ENCODE results near the gene RESF1. TPM values are rescaled to one million over a fixed set of nuclear protein-coding genes. Genes with fewer than 3 reads are reported as not detected.

Gene RESF1
- total RNA-seq, 3 donors from 2014 or later: 41.5 to 47.3 (median 46.8) TPM

DNA sequence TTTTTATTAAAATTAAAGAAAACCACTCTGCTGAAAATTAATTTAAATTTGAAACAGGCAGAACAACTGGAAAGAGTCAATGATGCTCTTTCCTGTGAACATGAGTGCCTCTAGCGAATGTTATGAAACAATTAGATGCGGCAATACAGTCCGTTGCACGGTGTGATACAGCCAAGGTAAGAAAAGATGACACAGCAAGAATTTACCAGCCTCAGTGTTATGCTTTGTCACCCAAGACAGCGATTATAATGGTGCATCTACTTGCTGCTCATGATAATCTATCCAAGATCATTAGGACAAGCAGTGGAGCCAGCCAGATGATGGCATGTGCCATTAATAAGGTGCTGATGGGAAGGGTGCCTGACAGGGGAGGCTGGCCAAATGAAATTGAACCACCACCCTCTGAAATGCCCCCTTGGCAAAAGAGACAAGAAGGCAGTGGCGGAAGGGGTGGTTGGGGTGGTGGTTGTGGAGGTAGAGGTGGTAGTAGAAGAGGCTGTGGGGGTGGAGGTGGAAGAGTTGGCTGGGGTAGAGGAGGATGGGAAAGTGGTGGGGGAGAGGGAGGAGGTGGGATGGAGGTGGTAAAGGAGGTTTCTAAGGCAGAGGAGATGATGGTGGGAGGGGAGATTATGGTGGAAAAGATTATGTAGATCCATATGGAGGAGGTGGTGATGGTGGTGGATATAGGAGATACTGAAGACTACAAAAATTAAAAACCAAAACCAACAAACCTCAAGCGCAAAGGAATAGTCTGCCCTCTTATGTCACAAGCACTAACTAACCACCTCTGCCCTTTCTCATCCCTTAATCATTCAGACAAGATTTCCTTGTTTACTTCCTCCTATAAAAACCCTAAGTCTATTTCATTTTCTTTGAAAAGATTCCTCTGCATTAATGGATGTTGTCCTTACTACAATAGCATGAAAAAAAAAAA lies 4.0 kb upstream of the RESF1 start:
- TF ChIP-seq, protein P1, sequence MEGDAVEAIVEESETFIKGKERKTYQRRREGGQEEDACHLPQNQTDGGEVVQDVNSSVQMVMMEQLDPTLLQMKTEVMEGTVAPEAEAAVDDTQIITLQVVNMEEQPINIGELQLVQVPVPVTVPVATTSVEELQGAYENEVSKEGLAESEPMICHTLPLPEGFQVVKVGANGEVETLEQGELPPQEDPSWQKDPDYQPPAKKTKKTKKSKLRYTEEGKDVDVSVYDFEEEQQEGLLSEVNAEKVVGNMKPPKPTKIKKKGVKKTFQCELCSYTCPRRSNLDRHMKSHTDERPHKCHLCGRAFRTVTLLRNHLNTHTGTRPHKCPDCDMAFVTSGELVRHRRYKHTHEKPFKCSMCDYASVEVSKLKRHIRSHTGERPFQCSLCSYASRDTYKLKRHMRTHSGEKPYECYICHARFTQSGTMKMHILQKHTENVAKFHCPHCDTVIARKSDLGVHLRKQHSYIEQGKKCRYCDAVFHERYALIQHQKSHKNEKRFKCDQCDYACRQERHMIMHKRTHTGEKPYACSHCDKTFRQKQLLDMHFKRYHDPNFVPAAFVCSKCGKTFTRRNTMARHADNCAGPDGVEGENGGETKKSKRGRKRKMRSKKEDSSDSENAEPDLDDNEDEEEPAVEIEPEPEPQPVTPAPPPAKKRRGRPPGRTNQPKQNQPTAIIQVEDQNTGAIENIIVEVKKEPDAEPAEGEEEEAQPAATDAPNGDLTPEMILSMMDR (IDR thresholded peaks at IDR 0.05): no peak
- no peak for ATAC-seq
- Histone ChIP-seq H3K9me3 (no peaks in the 10 kb centered on the region), H3K36me3 (ENCODE audit: low read depth) (no peaks in the 10 kb centered on the region), H3K4me3 (no peak overlapping the region), H3K4me1 (ENCODE audit: low read depth) (peaks cover 7% of the 10 kb centered on the region)
- DNase-seq: no peak
- intact Hi-C loops (cut with DNase I, micrococcal nuclease): no loop called here

DNA sequence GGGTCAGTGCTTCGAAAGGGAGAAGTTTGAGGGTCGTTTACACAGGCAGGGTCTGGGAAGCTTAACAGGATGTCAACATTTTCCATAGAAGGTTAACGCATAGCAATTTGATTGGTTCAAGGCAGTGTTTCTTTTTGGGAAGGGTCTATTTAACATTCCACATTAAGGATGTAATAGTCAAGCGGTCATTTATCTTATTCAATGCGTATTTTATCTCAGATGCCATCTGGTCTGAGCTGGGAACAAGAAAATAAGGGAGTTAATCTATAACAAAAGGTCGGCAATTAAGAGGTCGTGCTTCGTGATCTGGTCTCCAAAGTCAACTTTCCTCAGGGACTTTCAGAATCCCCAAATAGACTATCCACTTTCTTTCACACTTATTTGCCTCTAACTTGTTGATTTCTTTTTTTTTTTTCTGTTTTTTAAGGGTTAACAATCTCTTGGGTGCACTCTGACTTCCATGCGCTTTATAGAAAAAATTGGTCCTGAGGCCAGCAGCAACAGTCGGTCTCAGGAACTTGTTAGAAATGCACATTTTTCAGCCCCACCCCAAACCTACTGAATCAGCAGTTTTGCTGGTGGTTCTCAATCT lies 550 bp upstream of the RESF1 start:
- Histone ChIP-seq H3K36me3 (ENCODE audit: low read depth) (no peaks in the 10 kb centered on the region), H3K4me1 (ENCODE audit: low read depth) (peaks cover 23% of the 10 kb centered on the region), H3K4me3 (peak overlapping the region; percentile 35), H3K9me3 (no peaks in the 10 kb centered on the region)
- intact Hi-C loops (cut with DNase I, micrococcal nuclease): no loop called here
- DNase-seq (no peak), ATAC-seq (no peak)
- TF ChIP-seq, protein P1 (IDR thresholded peaks at IDR 0.05): no peak

DNA sequence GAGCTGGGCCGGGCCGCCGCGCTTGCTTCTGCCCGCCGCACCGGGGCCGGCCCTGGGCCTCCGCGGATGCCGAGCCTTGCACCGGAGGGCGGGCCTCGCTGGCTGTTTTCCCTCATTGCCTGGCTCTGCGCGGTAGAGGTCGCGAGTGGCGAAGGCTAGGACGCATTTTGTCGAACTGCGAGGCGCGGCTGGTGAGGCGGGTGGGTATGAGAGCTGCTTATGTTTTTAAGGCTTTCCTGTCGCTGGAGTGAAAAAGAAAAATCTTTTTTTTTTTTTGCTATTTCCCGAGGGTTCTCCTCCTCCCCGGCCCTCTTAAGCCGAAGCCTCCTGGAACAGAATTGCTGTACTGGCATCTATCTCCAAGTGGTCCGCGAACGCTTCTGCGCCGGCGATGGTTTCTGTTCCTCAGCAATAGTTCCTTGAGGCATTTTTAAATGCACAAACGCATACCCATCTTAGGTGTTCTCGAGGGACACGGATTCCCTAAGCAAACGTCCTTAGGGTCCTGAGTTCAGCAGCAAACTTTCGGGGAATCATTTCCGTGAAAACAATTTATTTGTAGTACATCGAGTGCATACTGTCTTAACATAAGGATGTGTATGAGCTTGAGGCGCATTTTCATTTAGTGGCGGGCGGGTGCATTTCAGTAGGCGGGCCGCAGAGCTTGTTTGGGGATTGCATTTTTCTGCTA lies 631 bp downstream of the RESF1 start:
- ATAC-seq: peak; percentile 22
- TF ChIP-seq, protein P1 (IDR thresholded peaks at IDR 0.05): no peak
- Histone ChIP-seq H3K4me1 (ENCODE audit: low read depth) (peaks cover 23% of the 10 kb centered on the region), H3K9me3 (no peaks in the 10 kb centered on the region), H3K4me3 (peak overlapping the region; percentile 35), H3K36me3 (ENCODE audit: low read depth) (no peaks in the 10 kb centered on the region)
- intact Hi-C loops (cut with DNase I, micrococcal nuclease): loop anchor here in 1 of 2 donors (10.0 kb wide), 1 partner anchor 275 kb away; no protein-coding TSS in a partner anchor
- peak; percentile 75 to 83 (median 79) for DNase-seq

DNA sequence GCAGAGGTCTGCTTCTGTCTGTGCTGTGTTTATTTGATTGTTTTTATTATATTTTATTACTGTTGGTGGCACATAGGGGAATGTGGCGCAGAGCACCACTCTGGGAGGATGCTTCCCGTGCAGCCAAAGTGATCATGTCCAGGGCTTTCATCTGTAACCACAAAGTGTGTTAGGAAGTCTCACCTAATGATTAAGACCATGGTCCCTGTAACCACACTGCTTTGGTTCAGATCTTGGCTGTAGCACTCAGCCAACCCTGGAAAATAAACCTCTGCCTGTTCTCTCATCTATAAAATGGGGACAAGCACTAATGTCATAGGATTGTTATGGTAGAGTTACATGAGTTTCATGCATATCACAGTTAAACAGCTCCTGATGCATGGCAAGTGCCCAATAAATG lies 1.9 kb downstream of the RESF1 start:
- Histone ChIP-seq H3K36me3 (ENCODE audit: low read depth) (no peaks in the 10 kb centered on the region), H3K9me3 (no peaks in the 10 kb centered on the region), H3K4me3 (no peak overlapping the region), H3K4me1 (ENCODE audit: low read depth) (peaks cover 23% of the 10 kb centered on the region)
- ATAC-seq (no peak), DNase-seq (no peak)
- TF ChIP-seq, protein P1 (IDR thresholded peaks at IDR 0.05): no peak
- intact Hi-C loops (cut with DNase I, micrococcal nuclease): loop anchor here in 1 of 2 donors (10.0 kb wide), 1 partner anchor 276 kb away; no protein-coding TSS in a partner anchor

DNA sequence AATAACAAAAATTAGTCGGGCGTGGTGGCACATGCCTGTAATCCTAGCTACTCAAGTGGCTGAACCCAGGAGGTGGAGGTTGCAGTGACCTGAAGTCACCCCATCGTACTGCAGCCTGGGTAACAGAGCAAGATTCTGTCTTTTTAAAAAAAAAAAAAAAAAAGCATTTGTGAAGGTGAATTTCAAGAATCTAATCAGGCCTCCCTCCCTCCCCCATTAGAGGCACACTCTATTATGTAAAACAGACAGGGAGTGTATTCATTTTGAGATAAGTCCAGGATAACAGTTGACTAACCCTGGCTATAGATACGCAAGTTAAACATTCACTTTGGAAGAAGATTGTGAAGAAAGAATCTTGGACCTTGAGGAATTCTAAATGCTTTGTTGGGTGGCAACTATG lies 2.9 kb downstream of the RESF1 start:
- ATAC-seq (no peak), DNase-seq (no peak)
- no peak overlapping the region for H3K4me3 ChIP-seq
- H3K4me1 ChIP-seq (ENCODE audit: low read depth): peaks cover 23% of the 10 kb centered on the region
- no peaks in the 10 kb centered on the region for H3K9me3 ChIP-seq
- intact Hi-C loops (cut with DNase I, micrococcal nuclease): loop anchor here in 1 of 2 donors (10.0 kb wide), 1 partner anchor 277 kb away; no protein-coding TSS in a partner anchor
- no peaks in the 10 kb centered on the region for H3K36me3 ChIP-seq (ENCODE audit: low read depth)
- TF ChIP-seq, protein P1 (IDR thresholded peaks at IDR 0.05): no peak
